Measurements from ENCODE around the gene KCNIP4. TPM values are rescaled to one million over a fixed set of nuclear protein-coding genes. Genes with fewer than 3 reads are reported as not detected.

The KCNIP4 gene
- total RNA-seq, 1 donor from 2014 or later: 0.59 TPM

- Histone ChIP-seq H3K36me3 (ENCODE audit: insufficient read depth, low read length) (no peaks in the 10 kb centered on the region), H3K4me3 (ENCODE audit: insufficient read depth, low read depth, low read length) (no peak overlapping the region), H3K4me2 (ENCODE audit: low read length) (no peak overlapping the region), H3K79me2 (ENCODE audit: insufficient read depth, low read length) (no peaks in the 10 kb centered on the region), H3K9ac (ENCODE audit: low read length) (no peak overlapping the region), H3K9me3 (ENCODE audit: insufficient read depth, low read depth, low read length) (no peaks in the 10 kb centered on the region), H3K4me1 (ENCODE audit: insufficient read depth, low read length) (no peaks in the 10 kb centered on the region), H3K27ac (ENCODE audit: low read depth, low read length) (no peak overlapping the region), H3K27me3 (ENCODE audit: insufficient read depth, low read length) (no peaks in the 10 kb centered on the region), H2AFZ (ENCODE audit: low read depth, low read length) (no peak overlapping the region), H4K20me1 (ENCODE audit: insufficient read depth, low read length) (no peaks in the 10 kb centered on the region)
- DNase-seq (ENCODE audit: low read depth): no peak
- no peaks in the 10 kb centered on the region for H3K27me3 Mint-ChIP-seq (ENCODE audit: low read depth, unreplicated experiment)
- TF ChIP-seq EZH2 (IDR thresholded peaks at IDR 0.05; ENCODE audit: insufficient read depth, low read length) (no peak), CTCF (IDR thresholded peaks at IDR 0.05; ENCODE audit: insufficient read depth, low read depth, low read length) (no peak)
- H3K9me3 Mint-ChIP-seq (ENCODE audit: unreplicated experiment): no peaks in the 10 kb centered on the region
- FAIRE-seq: no peak
- H3K4me3 Mint-ChIP-seq (ENCODE audit: unreplicated experiment): no peak overlapping the region
- H3K36me3 Mint-ChIP-seq (ENCODE audit: low read depth, unreplicated experiment): no peaks in the 10 kb centered on the region
- H3K4me1 Mint-ChIP-seq (ENCODE audit: low read depth, unreplicated experiment): no peaks in the 10 kb centered on the region
- H3K27ac Mint-ChIP-seq (ENCODE audit: unreplicated experiment): no peak overlapping the region
These were observed 528.4 kb downstream of the KCNIP4 start for GRCh38 chr4:21420166-21420565.

GRCh38 chr4:21415728-21416127, 532.8 kb downstream of the KCNIP4 start:
- H3K9ac ChIP-seq (ENCODE audit: low read length): no peak overlapping the region
- Mint-ChIP-seq H3K27me3 (ENCODE audit: low read depth, unreplicated experiment) (no peaks in the 10 kb centered on the region), H3K4me1 (ENCODE audit: low read depth, unreplicated experiment) (no peaks in the 10 kb centered on the region), H3K4me3 (ENCODE audit: unreplicated experiment) (no peak overlapping the region), H3K36me3 (ENCODE audit: low read depth, unreplicated experiment) (no peaks in the 10 kb centered on the region), H3K27ac (ENCODE audit: unreplicated experiment) (no peak overlapping the region), H3K9me3 (ENCODE audit: unreplicated experiment) (peaks cover 1% of the 10 kb centered on the region)
- H3K79me2 ChIP-seq (ENCODE audit: insufficient read depth, low read length): no peaks in the 10 kb centered on the region
- H4K20me1 ChIP-seq (ENCODE audit: insufficient read depth, low read length): no peaks in the 10 kb centered on the region
- FAIRE-seq (no peak), DNase-seq (ENCODE audit: low read depth) (no peak)
- no peaks in the 10 kb centered on the region for H3K27me3 ChIP-seq (ENCODE audit: insufficient read depth, low read length)
- H3K4me1 ChIP-seq (ENCODE audit: insufficient read depth, low read length): no peaks in the 10 kb centered on the region
- H3K4me2 ChIP-seq (ENCODE audit: low read length): no peak overlapping the region
- no peak overlapping the region for H2AFZ ChIP-seq (ENCODE audit: low read depth, low read length)
- H3K27ac ChIP-seq (ENCODE audit: low read depth, low read length): no peak overlapping the region
- no peaks in the 10 kb centered on the region for H3K36me3 ChIP-seq (ENCODE audit: insufficient read depth, low read length)
- no peak overlapping the region for H3K4me3 ChIP-seq (ENCODE audit: insufficient read depth, low read depth, low read length)
- TF ChIP-seq EZH2 (IDR thresholded peaks at IDR 0.05; ENCODE audit: insufficient read depth, low read length): no peak
- TF ChIP-seq CTCF (IDR thresholded peaks at IDR 0.05; ENCODE audit: insufficient read depth, low read depth, low read length): no peak
- H3K9me3 ChIP-seq (ENCODE audit: insufficient read depth, low read depth, low read length): no peaks in the 10 kb centered on the region

GRCh38 chr4:21413807-21414370, 534.7 kb downstream of the KCNIP4 start:
- H3K36me3 Mint-ChIP-seq (ENCODE audit: low read depth, unreplicated experiment): no peaks in the 10 kb centered on the region
- H3K4me3 ChIP-seq (ENCODE audit: insufficient read depth, low read depth, low read length): no peak overlapping the region
- TF ChIP-seq EZH2 (IDR thresholded peaks at IDR 0.05; ENCODE audit: insufficient read depth, low read length): no peak
- no peak for TF ChIP-seq CTCF (IDR thresholded peaks at IDR 0.05; ENCODE audit: insufficient read depth, low read depth, low read length)
- H4K20me1 ChIP-seq (ENCODE audit: insufficient read depth, low read length): no peaks in the 10 kb centered on the region
- H3K9me3 ChIP-seq (ENCODE audit: insufficient read depth, low read depth, low read length): no peaks in the 10 kb centered on the region
- H3K36me3 ChIP-seq (ENCODE audit: insufficient read depth, low read length): no peaks in the 10 kb centered on the region
- peaks cover 4% of the 10 kb centered on the region for H3K4me1 Mint-ChIP-seq (ENCODE audit: low read depth, unreplicated experiment)
- H3K79me2 ChIP-seq (ENCODE audit: insufficient read depth, low read length): no peaks in the 10 kb centered on the region
- no peaks in the 10 kb centered on the region for H3K4me1 ChIP-seq (ENCODE audit: insufficient read depth, low read length)
- no peak overlapping the region for H3K4me2 ChIP-seq (ENCODE audit: low read length)
- H3K27ac Mint-ChIP-seq (ENCODE audit: unreplicated experiment): no peak overlapping the region
- H3K4me3 Mint-ChIP-seq (ENCODE audit: unreplicated experiment): no peak overlapping the region
- H3K9me3 Mint-ChIP-seq (ENCODE audit: unreplicated experiment): peaks cover 1% of the 10 kb centered on the region
- no peaks in the 10 kb centered on the region for H3K27me3 ChIP-seq (ENCODE audit: insufficient read depth, low read length)
- H3K9ac ChIP-seq (ENCODE audit: low read length): no peak overlapping the region
- H3K27ac ChIP-seq (ENCODE audit: low read depth, low read length): no peak overlapping the region
- no peak for DNase-seq (ENCODE audit: low read depth)
- no peaks in the 10 kb centered on the region for H3K27me3 Mint-ChIP-seq (ENCODE audit: low read depth, unreplicated experiment)
- no peak overlapping the region for H2AFZ ChIP-seq (ENCODE audit: low read depth, low read length)
- no peak for FAIRE-seq
